HG02610 (cell line): Measurements from ENCODE around the gene RASGRF1.
"Not testable (repeated sequence)": the region's sequence is repeated elsewhere in the genome, so short reads cannot be mapped to it uniquely, and the experiment has no call there.

ENCODE experiments used
- ATAC-seq: cut with Tn5 transposase; IDR thresholded peaks from one replicate; pipeline ENCODE4 v1.9.1; 2021; ENCODE audit warnings: mild to moderate bottlenecking, moderate library complexity; ENCODE audit not compliant: unreplicated experiment

Gene RASGRF1, protein sequence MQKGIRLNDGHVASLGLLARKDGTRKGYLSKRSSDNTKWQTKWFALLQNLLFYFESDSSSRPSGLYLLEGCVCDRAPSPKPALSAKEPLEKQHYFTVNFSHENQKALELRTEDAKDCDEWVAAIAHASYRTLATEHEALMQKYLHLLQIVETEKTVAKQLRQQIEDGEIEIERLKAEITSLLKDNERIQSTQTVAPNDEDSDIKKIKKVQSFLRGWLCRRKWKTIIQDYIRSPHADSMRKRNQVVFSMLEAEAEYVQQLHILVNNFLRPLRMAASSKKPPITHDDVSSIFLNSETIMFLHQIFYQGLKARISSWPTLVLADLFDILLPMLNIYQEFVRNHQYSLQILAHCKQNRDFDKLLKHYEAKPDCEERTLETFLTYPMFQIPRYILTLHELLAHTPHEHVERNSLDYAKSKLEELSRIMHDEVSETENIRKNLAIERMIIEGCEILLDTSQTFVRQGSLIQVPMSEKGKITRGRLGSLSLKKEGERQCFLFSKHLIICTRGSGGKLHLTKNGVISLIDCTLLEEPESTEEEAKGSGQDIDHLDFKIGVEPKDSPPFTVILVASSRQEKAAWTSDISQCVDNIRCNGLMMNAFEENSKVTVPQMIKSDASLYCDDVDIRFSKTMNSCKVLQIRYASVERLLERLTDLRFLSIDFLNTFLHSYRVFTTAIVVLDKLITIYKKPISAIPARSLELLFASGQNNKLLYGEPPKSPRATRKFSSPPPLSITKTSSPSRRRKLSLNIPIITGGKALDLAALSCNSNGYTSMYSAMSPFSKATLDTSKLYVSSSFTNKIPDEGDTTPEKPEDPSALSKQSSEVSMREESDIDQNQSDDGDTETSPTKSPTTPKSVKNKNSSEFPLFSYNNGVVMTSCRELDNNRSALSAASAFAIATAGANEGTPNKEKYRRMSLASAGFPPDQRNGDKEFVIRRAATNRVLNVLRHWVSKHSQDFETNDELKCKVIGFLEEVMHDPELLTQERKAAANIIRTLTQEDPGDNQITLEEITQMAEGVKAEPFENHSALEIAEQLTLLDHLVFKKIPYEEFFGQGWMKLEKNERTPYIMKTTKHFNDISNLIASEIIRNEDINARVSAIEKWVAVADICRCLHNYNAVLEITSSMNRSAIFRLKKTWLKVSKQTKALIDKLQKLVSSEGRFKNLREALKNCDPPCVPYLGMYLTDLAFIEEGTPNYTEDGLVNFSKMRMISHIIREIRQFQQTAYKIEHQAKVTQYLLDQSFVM (N-terminal part only)

GRCh38 chr15:79090487-79091203 is at the start of gene RASGRF1:
RASGRF1 (minus strand) TSS chr15:79090780; CDS start chr15:79090498, 282 bp downstream.
- no peak for ATAC-seq

DNA sequence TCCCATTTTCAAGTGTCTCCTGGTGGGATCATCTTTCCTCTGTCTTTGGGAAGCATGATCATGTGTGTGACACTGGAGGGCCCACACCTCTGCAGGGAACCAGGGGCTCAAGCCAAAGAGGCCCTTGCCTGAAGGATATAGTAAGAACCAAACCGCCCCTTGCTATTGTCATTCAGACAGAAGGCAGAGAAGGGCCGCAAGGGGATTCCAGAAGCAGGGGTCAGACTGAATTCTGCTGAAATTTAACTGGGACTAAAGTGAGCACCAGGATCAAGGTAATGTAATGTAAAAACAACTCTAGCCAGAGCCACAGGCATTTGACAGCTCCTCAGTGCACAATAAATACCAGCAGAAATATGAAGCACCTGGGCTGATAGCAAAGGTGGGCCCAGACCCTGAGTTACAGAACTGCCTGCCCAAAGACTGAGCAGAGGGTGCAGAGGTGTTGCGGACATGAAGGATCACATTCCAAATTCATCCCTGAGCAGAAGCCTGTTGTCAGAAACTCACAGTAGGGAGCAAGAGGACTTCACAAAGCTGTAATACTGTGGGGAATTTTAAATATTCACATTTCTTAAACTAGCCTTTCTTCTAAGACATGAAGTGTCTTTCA is 46.0 kb upstream of the RASGRF1 start:
- ATAC-seq, result no peak

GRCh38 chr15:79133309-79133708 is 42.7 kb upstream of the RASGRF1 start:
- no peak for ATAC-seq

DNA sequence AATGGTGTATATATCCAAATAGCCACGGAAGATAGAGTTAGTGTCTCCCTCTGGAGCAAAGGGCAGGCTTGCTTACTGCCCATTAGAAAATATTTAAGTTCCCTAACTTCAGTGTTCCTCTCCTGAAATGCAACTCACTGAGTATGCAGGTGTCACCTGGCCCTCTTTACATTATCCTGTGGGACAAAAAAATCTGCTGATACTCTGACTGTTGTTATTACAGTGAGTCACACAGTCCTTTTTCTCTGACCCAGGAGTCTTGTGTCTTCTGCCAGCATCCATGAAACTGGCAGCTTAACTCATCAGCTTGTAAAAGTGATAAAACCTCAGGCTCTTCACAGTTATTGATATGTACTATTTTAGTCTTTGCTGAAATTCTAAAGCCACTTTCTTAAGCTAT is 42.2 kb upstream of the RASGRF1 start:
- no peak for ATAC-seq

DNA sequence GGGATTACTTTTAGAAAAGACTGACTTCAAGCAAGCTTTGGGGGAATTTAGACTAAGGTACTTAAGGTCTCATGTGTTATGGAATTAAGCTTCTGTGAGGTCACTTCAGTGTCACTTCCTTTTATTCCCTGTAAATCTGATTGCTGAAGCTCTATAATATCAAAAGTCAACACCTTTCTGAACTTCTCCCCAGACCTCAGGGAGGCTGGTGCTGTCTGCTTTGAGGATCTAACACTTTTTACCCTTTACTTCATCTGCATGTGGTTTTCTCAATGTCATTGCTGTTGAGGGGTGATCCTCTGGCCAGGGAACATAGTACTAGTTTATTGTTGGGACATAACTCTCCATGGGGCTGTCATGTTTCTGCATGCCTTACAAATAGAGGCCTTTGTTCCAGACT is 41.8 kb upstream of the RASGRF1 start:
- no peak for ATAC-seq

- ATAC-seq, result no peak
Observed at GRCh38 chr15:79130535-79131130, 40.1 kb upstream of the RASGRF1 start.

GRCh38 chr15:79129235-79129634 is 38.7 kb upstream of the RASGRF1 start:
- ATAC-seq, result no peak

DNA sequence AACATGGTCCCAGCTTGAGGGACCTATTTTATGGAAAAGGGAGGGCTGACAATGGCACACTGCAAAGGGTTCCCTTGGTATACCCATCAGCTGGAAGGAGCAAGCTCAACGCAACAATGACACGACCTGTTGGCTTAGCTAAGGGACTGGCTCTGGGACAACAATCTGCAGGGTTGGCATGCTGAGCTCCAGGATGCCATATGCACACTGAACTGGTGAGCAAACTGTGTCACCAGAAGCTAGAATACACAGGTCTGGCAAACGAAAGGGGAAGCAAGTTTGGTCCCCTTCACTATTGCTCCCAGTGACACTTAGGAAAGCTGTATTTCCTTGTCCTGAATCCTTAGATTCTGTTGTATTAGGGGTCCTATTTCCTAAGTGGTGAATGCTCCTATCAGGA is 38.0 kb upstream of the RASGRF1 start:
- ATAC-seq, result no peak

GRCh38 chr15:79124388-79124787 is 33.8 kb upstream of the RASGRF1 start:
- ATAC-seq, result no peak

GRCh38 chr15:79122991-79123390 is 32.4 kb upstream of the RASGRF1 start:
- no peak for ATAC-seq

DNA sequence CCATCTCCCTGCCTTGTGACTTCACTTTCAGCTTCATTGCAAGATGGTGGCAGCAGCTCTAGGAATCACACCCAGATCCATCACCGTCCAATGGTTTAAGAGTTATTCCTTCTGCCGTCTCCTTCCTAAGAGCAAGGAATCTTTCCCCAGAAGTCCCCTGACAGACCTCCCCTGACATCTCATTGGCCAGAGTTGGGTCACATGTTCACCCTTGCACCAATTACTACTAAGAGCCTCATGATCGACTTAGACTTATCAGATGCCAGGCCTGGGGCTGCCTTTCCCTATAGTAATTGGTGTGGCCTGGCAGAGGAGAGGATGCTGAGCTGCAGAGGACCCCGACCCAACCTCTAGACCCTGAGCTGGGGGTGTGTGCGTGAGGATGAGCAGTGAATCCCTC is 31.8 kb upstream of the RASGRF1 start:
- no peak for ATAC-seq

GRCh38 chr15:79121571-79121970 is 31.0 kb upstream of the RASGRF1 start:
- no peak for ATAC-seq

GRCh38 chr15:79117442-79118204 is 27.0 kb upstream of the RASGRF1 start:
- ATAC-seq, result no peak

DNA sequence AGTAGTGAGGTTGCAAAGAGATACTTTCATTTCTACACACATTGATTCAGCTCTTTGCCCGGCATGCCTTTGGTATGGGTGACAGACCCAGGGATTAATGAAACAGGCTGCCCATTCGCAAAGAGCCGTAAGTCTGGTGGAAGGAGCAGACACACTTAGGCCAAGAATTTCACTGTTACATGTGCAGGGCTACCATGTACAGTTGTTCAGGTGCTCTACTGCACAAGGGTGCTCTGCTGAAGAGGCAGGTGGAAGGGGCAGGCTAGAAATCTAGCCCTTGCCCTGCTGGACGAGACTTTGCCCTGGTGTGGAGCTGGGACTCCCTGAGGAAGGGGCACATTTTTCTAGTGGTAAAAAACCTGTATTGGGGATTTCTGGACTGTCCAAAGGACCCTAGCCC is 26.2 kb upstream of the RASGRF1 start:
- no peak for ATAC-seq

DNA sequence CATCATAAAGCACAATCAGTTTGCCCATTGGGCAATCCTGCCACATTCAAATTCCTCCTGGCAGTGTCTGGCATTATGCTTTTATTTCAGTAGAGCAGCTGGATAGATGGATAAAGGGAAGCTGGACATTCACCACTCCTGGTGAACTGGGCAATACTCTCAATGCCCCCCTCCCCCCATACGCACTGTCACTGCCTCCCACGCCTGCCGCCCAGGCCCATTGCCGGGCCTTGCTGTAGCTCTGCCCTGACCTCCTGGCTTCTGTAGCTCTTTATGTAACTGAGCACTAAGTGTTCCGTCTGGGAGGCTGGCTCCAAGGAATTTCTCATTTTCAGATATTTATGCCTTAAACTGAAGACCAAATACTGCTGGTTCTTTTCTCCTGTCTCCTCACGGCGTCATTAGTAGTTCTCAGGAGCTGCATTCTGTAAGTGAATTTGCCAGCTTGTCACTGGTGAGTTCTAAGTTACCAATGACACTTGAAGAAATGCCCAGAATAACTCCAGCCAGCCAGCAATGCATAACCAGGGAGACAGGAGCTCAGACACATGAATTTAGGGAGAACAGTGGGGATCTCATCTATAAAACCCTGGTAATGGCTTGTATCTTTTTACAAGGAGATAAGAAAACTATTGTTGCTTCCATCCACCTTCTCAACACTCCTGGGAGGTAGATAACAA is 25.5 kb upstream of the RASGRF1 start:
- ATAC-seq, result no peak

DNA sequence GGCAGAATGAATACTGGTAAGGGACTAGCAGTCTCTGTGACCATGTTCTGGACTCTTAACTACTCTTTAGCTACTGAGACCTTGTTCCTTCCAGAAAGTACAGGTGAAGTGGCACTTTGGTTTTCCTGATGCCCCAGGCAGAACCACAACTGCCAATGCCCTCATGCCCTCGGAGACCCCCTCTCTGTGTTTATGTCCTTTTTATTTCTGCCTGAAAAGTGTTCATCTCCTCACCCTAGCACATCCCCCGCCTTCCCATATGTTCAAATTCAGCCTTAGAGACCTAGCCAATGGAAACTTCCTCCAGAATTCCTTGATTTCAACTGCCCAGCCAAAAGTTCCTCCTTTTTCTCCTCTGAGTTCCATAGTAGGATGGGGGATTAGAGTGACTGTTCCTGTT is 23.3 kb upstream of the RASGRF1 start:
- ATAC-seq, result no peak

- ATAC-seq, result not testable (repeated sequence)
Observed at GRCh38 chr15:79111404-79111803, 20.8 kb upstream of the RASGRF1 start.

DNA sequence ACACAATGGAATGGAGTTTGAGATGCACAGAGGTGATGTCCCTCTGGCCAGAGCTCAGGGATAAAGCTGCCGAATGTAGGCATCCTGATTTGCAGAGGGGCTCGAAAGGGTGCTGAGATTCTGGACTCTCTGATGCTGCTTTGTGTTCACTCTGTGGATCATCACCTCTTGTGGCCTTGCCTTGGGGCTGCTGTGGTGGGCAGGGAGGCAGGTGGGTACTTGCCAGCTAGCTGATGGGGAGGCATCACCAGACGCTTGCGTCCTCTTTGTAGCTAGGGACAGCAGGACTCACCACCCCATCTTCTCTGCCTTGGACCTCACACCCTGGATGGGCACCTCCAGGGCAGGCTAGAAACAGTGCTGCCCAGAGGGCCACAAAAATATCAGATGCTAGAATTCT is 14.6 kb upstream of the RASGRF1 start:
- ATAC-seq, result no peak
